AG10803 (cell line): Measurements from ENCODE around the gene ALK.
A peak's percentile ranks its signal among the peaks of the same experiment; 100 is the strongest.

ENCODE experiments used
- DNase-seq: peaks from one replicate; pipeline ENCODE4 v3.0.0; 2010; ENCODE audit warnings: low read depth
- H3K4me3 ChIP-seq: 2 replicates; pipeline ENCODE4 v1.5.1; 2011; ENCODE audit warnings: mild to moderate bottlenecking, low read length, control low read depth
- CTCF ChIP-seq: conservative IDR thresholded peaks from 2 replicates; pipeline ENCODE4 v1.5.1; 2011; ENCODE audit warnings: mild to moderate bottlenecking, low read length, control low read depth, inconsistent platforms

The ALK gene

GRCh38 chr2:29923110-29923721 is 1.8 kb upstream of the ALK start:
- peak; percentile 97 for TF ChIP-seq CTCF
- no peak overlapping the region for H3K4me3 ChIP-seq
- peak; percentile 62 for DNase-seq

GRCh38 chr2:29922605-29923004 is 1.2 kb upstream of the ALK start:
- no peak overlapping the region for H3K4me3 ChIP-seq
- TF ChIP-seq CTCF, result no peak
- no peak for DNase-seq

- no peak for TF ChIP-seq CTCF
- peak overlapping the region; percentile 12; the same call in 1 of the 2 replicates for H3K4me3 ChIP-seq
- peak; percentile 8 for DNase-seq
Measured at GRCh38 chr2:29920631-29921559, 491 bp downstream of the ALK start.

GRCh38 chr2:29920130-29920577 is 1.2 kb downstream of the ALK start:
- no peak for TF ChIP-seq CTCF
- H3K4me3 ChIP-seq, result no peak overlapping the region
- peak; percentile 14 for DNase-seq

- H3K4me3 ChIP-seq, result no peak overlapping the region
- no peak for DNase-seq
- TF ChIP-seq CTCF, result no peak
Measured at GRCh38 chr2:29918941-29919340, 2.4 kb downstream of the ALK start.

GRCh38 chr2:29917781-29918180 is 3.6 kb downstream of the ALK start:
- DNase-seq, result no peak
- no peak overlapping the region for H3K4me3 ChIP-seq
- no peak for TF ChIP-seq CTCF
